Measurements from ENCODE around the gene HEATR5A. TPM values are rescaled to one million over a fixed set of nuclear protein-coding genes. Genes with fewer than 3 reads are reported as not detected.
"Not testable (repeated sequence)": the region's sequence is repeated elsewhere in the genome, so short reads cannot be mapped to it uniquely, and the experiment has no call there.

HEATR5A gene
- total and polyA plus RNA-seq, 2 donors from 2014 or later = 8.0 to 30.4 TPM

GRCh38 chr14:31277085-31277484, 143.3 kb downstream of the HEATR5A start:
- H3K36me3 ChIP-seq (ENCODE audit: control insufficient read depth in 2 of 3, insufficient read depth in 3 of 3, low read length in 3 of 3) = no peaks in the 10 kb centered on the region
- no peak overlapping the region for H3K27ac ChIP-seq (ENCODE audit: low read depth in 2 of 2, low read length in 2 of 2)
- no peaks in the 10 kb centered on the region for H3K9me3 ChIP-seq (ENCODE audit: control insufficient read depth in 2 of 3, insufficient read depth in 1 of 3, low read length in 3 of 3)
- intact Hi-C loops (cut with DNase I) = no loop called here
- H3K4me1 ChIP-seq (ENCODE audit: control insufficient read depth in 2 of 3, insufficient read depth in 2 of 3, low read depth in 1 of 3, low read length in 3 of 3) = no peaks in the 10 kb centered on the region
- H3K9ac ChIP-seq (ENCODE audit: low read length in 3 of 3) = no peak overlapping the region
- TF ChIP-seq, protein P1, sequence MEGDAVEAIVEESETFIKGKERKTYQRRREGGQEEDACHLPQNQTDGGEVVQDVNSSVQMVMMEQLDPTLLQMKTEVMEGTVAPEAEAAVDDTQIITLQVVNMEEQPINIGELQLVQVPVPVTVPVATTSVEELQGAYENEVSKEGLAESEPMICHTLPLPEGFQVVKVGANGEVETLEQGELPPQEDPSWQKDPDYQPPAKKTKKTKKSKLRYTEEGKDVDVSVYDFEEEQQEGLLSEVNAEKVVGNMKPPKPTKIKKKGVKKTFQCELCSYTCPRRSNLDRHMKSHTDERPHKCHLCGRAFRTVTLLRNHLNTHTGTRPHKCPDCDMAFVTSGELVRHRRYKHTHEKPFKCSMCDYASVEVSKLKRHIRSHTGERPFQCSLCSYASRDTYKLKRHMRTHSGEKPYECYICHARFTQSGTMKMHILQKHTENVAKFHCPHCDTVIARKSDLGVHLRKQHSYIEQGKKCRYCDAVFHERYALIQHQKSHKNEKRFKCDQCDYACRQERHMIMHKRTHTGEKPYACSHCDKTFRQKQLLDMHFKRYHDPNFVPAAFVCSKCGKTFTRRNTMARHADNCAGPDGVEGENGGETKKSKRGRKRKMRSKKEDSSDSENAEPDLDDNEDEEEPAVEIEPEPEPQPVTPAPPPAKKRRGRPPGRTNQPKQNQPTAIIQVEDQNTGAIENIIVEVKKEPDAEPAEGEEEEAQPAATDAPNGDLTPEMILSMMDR (IDR thresholded peaks at IDR 0.05; ENCODE audit: borderline replicate concordance, extremely low read depth, insufficient read depth) = no peak
- DNase-seq (no peak), FAIRE-seq (no peak)
- no peak overlapping the region for H3K4me3 ChIP-seq (ENCODE audit: low read length in 3 of 3)
- no peaks in the 10 kb centered on the region for H3K27me3 ChIP-seq (ENCODE audit: control insufficient read depth, insufficient read depth, low read length)

- FAIRE-seq; H3K27ac ChIP-seq (ENCODE audit: low read depth in 2 of 2, low read length in 2 of 2); H3K9me3 ChIP-seq (ENCODE audit: control insufficient read depth in 2 of 3, insufficient read depth in 1 of 3, low read length in 3 of 3); DNase-seq; H3K36me3 ChIP-seq (ENCODE audit: control insufficient read depth in 2 of 3, insufficient read depth in 3 of 3, low read length in 3 of 3); H3K9ac ChIP-seq (ENCODE audit: low read length in 3 of 3); intact Hi-C loops (cut with DNase I); H3K27me3 ChIP-seq (ENCODE audit: control insufficient read depth, insufficient read depth, low read length); H3K4me3 ChIP-seq (ENCODE audit: low read length in 3 of 3); H3K4me1 ChIP-seq (ENCODE audit: control insufficient read depth in 2 of 3, insufficient read depth in 2 of 3, low read depth in 1 of 3, low read length in 3 of 3): not testable (repeated sequence)
Measured at GRCh38 chr14:31276417-31276816, 143.9 kb downstream of the HEATR5A start.

- Histone ChIP-seq H3K4me3 (ENCODE audit: low read length in 3 of 3) (no peak overlapping the region), H3K4me1 (ENCODE audit: control insufficient read depth in 2 of 3, insufficient read depth in 2 of 3, low read depth in 1 of 3, low read length in 3 of 3) (no peaks in the 10 kb centered on the region), H3K27ac (ENCODE audit: low read depth in 2 of 2, low read length in 2 of 2) (no peak overlapping the region), H3K9me3 (ENCODE audit: control insufficient read depth in 2 of 3, insufficient read depth in 1 of 3, low read length in 3 of 3) (no peaks in the 10 kb centered on the region), H3K36me3 (ENCODE audit: control insufficient read depth in 2 of 3, insufficient read depth in 3 of 3, low read length in 3 of 3) (no peaks in the 10 kb centered on the region), H3K27me3 (ENCODE audit: control insufficient read depth, insufficient read depth, low read length) (no peaks in the 10 kb centered on the region), H3K9ac (ENCODE audit: low read length in 3 of 3) (no peak overlapping the region)
- no peak for DNase-seq
- TF ChIP-seq, protein P1 (IDR thresholded peaks at IDR 0.05; ENCODE audit: borderline replicate concordance, extremely low read depth, insufficient read depth) = no peak
- intact Hi-C loops (cut with DNase I) = no loop called here
- no peak for FAIRE-seq
Measured at GRCh38 chr14:31275731-31276130, 144.6 kb downstream of the HEATR5A start.

DNA sequence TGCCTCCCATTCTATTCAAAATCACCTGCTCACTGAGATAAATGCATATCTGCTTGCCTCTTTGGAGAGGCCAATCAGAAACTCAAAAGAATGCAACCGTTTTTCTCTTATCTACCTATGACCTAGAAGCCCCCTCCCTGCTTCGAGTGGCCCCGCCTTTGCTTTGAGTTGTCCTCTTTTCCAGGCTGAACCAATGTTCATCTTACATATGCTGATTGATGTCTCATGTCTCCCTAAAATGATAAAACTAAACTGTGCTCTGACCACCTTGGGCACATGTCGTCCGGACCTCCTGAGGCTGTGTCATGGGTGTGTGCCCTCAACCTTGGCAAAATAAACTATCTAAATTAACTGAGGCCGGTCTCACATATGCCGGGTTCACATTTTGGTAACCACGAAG, 148.7 kb downstream of the HEATR5A start:
- no peak for FAIRE-seq
- Histone ChIP-seq H3K27me3 (ENCODE audit: control insufficient read depth, insufficient read depth, low read length) (no peaks in the 10 kb centered on the region), H3K27ac (ENCODE audit: low read depth in 2 of 2, low read length in 2 of 2) (no peak overlapping the region), H3K4me1 (ENCODE audit: control insufficient read depth in 2 of 3, insufficient read depth in 2 of 3, low read depth in 1 of 3, low read length in 3 of 3) (no peaks in the 10 kb centered on the region), H3K9ac (ENCODE audit: low read length in 3 of 3) (no peak overlapping the region), H3K9me3 (ENCODE audit: control insufficient read depth in 2 of 3, insufficient read depth in 1 of 3, low read length in 3 of 3) (peaks cover 0 to 9% (median 0%) of the 10 kb centered on the region in 3 donors), H3K4me3 (ENCODE audit: low read length in 3 of 3) (no peak overlapping the region), H3K36me3 (ENCODE audit: control insufficient read depth in 2 of 3, insufficient read depth in 3 of 3, low read length in 3 of 3) (no peaks in the 10 kb centered on the region)
- intact Hi-C loops (cut with DNase I) = no loop called here
- no peak for DNase-seq
- TF ChIP-seq, protein P1 (IDR thresholded peaks at IDR 0.05; ENCODE audit: borderline replicate concordance, extremely low read depth, insufficient read depth) = no peak

Data from kidney (tissue), 14 donors.